Stimulated activated CD4-positive, alpha-beta T cell treated with anti-CD3 and anti-CD28 coated beads, Interleukin-12 subunit alpha, Interleukin-12 subunit beta, amount 100 ng/mL, for 4 hours (primary cell): Measurements from ENCODE around the gene NELFB.

Experiments used
- DNase-seq: peaks from one replicate; pipeline ENCODE4 v3.0.0-alpha.2; 2020

Gene NELFB

GRCh38 chr9:137293482-137294090, 38.5 kb downstream of the NELFB start:
- DNase-seq = no peak

- DNase-seq = no peak
These were observed 39.1 kb downstream of the NELFB start for GRCh38 chr9:137294091-137294680.

- no peak for DNase-seq
These were observed 39.6 kb downstream of the NELFB start for GRCh38 chr9:137294681-137295237.

- peak; percentile 56 for DNase-seq
These were observed 40.2 kb downstream of the NELFB start for GRCh38 chr9:137295238-137295811.

- no peak for DNase-seq
These were observed 40.9 kb downstream of the NELFB start for GRCh38 chr9:137295849-137296669.

GRCh38 chr9:137296670-137297664, 41.8 kb downstream of the NELFB start:
- DNase-seq = no peak

GRCh38 chr9:137297966-137298365, 42.8 kb downstream of the NELFB start:
- no peak for DNase-seq

GRCh38 chr9:137298401-137299202, 43.5 kb downstream of the NELFB start:
- DNase-seq = no peak

- no peak for DNase-seq
These were observed 44.1 kb downstream of the NELFB start for GRCh38 chr9:137299203-137299565.

GRCh38 chr9:137299938-137300337, 44.8 kb downstream of the NELFB start:
- no peak for DNase-seq

- no peak for DNase-seq
These were observed 45.5 kb downstream of the NELFB start for GRCh38 chr9:137300567-137301080.

GRCh38 chr9:137301081-137301947, 46.2 kb downstream of the NELFB start:
- DNase-seq = no peak

- peak; percentile 96 for DNase-seq
These were observed 47.0 kb downstream of the NELFB start, which contains the start of gene NRARP for GRCh38 chr9:137302118-137302448. NRARP (minus strand) TSS chr9:137302271; CDS start chr9:137301928, 343 bp downstream.

GRCh38 chr9:137302449-137303150, 47.5 kb downstream of the NELFB start:
- no peak for DNase-seq

GRCh38 chr9:137303151-137303892, 48.2 kb downstream of the NELFB start:
- DNase-seq = no peak

GRCh38 chr9:137303893-137304382, 48.8 kb downstream of the NELFB start:
- no peak for DNase-seq

- no peak for DNase-seq
These were observed 49.4 kb downstream of the NELFB start for GRCh38 chr9:137304383-137305059.
